OCI-LY7 (cell line): ENCODE results near the gene RXRG.

Source experiments
- EZH2phosphoT487 ChIP-seq: fragments of 200-600 bp; sonication (generic); IDR thresholded peaks from 2 replicates; pipeline ENCODE4 v1.6.1; 2018; ENCODE audit warnings: low read depth, borderline replicate concordance, mild to moderate bottlenecking, mixed run types, antibody characterized with exemption, low read length, moderate library complexity, mixed read lengths
- TF ChIP-seq, protein P1 (sequence below): fragments of 200-600 bp; sonication (generic); conservative IDR thresholded peaks from 2 replicates; pipeline ENCODE4 v1.5.1; 2014; ENCODE audit warnings: mild to moderate bottlenecking, antibody characterized with exemption, low read length, moderate library complexity, mixed read lengths

DNA sequence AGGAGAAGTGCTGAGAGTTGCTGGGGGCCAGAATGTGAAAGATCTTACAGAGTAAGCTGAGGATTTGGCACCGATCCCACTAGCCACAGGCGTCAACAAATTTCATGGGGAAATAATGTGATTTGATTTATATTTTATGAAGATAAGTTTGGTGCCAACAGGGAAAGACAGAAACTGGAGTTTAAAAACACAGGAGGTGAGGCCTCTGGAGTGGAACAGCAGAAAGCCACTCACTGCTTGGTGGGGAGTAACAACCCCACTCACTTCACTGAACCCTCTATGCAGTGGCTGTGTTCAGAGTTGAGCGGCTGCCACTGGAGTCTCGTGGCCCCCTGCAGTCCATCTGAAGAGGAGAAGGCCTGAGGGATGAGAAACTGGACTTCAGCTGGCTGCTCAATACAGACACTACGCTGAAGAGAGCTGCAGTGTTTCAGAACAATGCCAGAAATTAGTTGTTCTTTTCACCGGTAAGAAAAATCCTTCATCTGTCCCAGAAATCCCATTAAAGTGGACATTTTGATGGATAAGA is 48.0 kb upstream of the RXRG start:
- TF ChIP-seq, protein P1, sequence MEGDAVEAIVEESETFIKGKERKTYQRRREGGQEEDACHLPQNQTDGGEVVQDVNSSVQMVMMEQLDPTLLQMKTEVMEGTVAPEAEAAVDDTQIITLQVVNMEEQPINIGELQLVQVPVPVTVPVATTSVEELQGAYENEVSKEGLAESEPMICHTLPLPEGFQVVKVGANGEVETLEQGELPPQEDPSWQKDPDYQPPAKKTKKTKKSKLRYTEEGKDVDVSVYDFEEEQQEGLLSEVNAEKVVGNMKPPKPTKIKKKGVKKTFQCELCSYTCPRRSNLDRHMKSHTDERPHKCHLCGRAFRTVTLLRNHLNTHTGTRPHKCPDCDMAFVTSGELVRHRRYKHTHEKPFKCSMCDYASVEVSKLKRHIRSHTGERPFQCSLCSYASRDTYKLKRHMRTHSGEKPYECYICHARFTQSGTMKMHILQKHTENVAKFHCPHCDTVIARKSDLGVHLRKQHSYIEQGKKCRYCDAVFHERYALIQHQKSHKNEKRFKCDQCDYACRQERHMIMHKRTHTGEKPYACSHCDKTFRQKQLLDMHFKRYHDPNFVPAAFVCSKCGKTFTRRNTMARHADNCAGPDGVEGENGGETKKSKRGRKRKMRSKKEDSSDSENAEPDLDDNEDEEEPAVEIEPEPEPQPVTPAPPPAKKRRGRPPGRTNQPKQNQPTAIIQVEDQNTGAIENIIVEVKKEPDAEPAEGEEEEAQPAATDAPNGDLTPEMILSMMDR, result no peak
- TF ChIP-seq EZH2phosphoT487, result no peak
